Gastroesophageal sphincter (tissue), 4 donors: ENCODE measurements around the gene AKAP6. TPM values are rescaled to one million over a fixed set of nuclear protein-coding genes. Genes with fewer than 3 reads are reported as not detected.

ENCODE experiments used
- ATAC-seq: fragments of 150-250 bp; one replicate; pipeline ENCODE4 v1.9.1; 2016; ENCODE audit warnings: mild to moderate bottlenecking, moderate library complexity
- H3K27ac ChIP-seq, 4 donors: fragments of 200-600 bp; sonication (generic) in 3 of 4; 1 replicate in 3 of 4; 2 replicates in 1 of 4; pipeline ENCODE4 v1.5.1; 2016 to 2019
- H3K27me3 ChIP-seq: fragments of 200-600 bp; sonication (generic); one replicate; pipeline ENCODE4 v1.5.1; 2019
- H3K36me3 ChIP-seq, 2 donors: fragments of 200-600 bp; sonication (generic); one replicate each; pipeline ENCODE4 v1.5.1; 2019; ENCODE audit warnings: control low read depth in 1 of 2
- H3K4me1 ChIP-seq, 3 donors: fragments of 200-600 bp; sonication (generic); 1 replicate in 2 of 3; 2 replicates in 1 of 3; pipeline ENCODE4 v1.5.1; 2016 to 2019; ENCODE audit warnings: control low read depth in 2 of 3
- H3K4me3 ChIP-seq, 2 donors: fragments of 200-600 bp; sonication (generic); one replicate each; pipeline ENCODE4 v1.5.1; 2019; ENCODE audit warnings: mild to moderate bottlenecking in 1 of 2, moderate library complexity in 1 of 2
- H3K9me3 ChIP-seq, 3 donors: fragments of 200-600 bp; sonication (generic); one replicate each; pipeline ENCODE4 v1.5.1; 2017 to 2019; ENCODE audit warnings: control low read depth in 2 of 3
- EP300 ChIP-seq: sonication (generic); formaldehyde crosslinking; IDR thresholded peaks from one replicate; pipeline ENCODE4 v1.6.1; 2017; ENCODE audit warnings: antibody characterized with exemption, mild to moderate bottlenecking
- POLR2A ChIP-seq, 2 donors: fragments of 450-650 bp; IDR thresholded peaks; one replicate each; pipeline ENCODE4 v1.6.1; 2017; ENCODE audit warnings: antibody characterized with exemption in 2 of 2, mild to moderate bottlenecking in 2 of 2, moderate library complexity in 1 of 2
- POLR2AphosphoS5 ChIP-seq: sonication (generic); formaldehyde crosslinking; IDR thresholded peaks from one replicate; pipeline ENCODE4 v1.6.1; 2017; ENCODE audit warnings: antibody characterized with exemption
- WGBS, 2 donors: methylation state at CpG; one replicate each; pipeline ENCODE4 v1.1.5; 2018; ENCODE audit warnings: low coverage in 1 of 2; 5-methylcytosine and 5-hydroxymethylcytosine counted together
- total RNA-seq, 4 donors: library from RNA; depleted of rRNA; stranded (reverse); fragments of >200 nt; gene quantifications; one replicate each; pipeline ENCODE4 v1.1.0, GENCODE V29; 2016
- TF ChIP-seq, protein P1 (sequence below), 4 experiments: fragments of 200-600 bp in 2 of 4; fragments of 450-650 bp in 2 of 4; sonication (generic) in 1 of 4; IDR thresholded peaks; one replicate each; pipeline ENCODE4 v1.5.1; 2017 to 2019; ENCODE audit warnings: antibody characterized with exemption in 4 of 4, mild to moderate bottlenecking in 2 of 4, moderate library complexity in 2 of 4

AKAP6 gene
- total RNA-seq, 4 donors from 2014 or later, result 33.1 to 65.4 (median 45.0) TPM

GRCh38 chr14:32374155-32374554 lies 45.1 kb downstream of the AKAP6 start:
- Histone ChIP-seq H3K4me1 (peaks cover 0 to 14% (median 0%) of the 10 kb centered on the region in 3 donors), H3K36me3 (no peaks in the 10 kb centered on the region), H3K27ac (no peak overlapping the region), H3K4me3 (no peak overlapping the region), H3K9me3 (no peaks in the 10 kb centered on the region), H3K27me3 (no peaks in the 10 kb centered on the region)
- 55 to 63% methylated on average over 3 of the region's 3 CpGs for WGBS, 2 donors
- ATAC-seq, result no peak
- TF ChIP-seq POLR2A (IDR thresholded peaks at IDR 0.05) (no peak), POLR2AphosphoS5 (no peak), EP300 (no peak)
- TF ChIP-seq, protein P1, sequence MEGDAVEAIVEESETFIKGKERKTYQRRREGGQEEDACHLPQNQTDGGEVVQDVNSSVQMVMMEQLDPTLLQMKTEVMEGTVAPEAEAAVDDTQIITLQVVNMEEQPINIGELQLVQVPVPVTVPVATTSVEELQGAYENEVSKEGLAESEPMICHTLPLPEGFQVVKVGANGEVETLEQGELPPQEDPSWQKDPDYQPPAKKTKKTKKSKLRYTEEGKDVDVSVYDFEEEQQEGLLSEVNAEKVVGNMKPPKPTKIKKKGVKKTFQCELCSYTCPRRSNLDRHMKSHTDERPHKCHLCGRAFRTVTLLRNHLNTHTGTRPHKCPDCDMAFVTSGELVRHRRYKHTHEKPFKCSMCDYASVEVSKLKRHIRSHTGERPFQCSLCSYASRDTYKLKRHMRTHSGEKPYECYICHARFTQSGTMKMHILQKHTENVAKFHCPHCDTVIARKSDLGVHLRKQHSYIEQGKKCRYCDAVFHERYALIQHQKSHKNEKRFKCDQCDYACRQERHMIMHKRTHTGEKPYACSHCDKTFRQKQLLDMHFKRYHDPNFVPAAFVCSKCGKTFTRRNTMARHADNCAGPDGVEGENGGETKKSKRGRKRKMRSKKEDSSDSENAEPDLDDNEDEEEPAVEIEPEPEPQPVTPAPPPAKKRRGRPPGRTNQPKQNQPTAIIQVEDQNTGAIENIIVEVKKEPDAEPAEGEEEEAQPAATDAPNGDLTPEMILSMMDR (IDR thresholded peaks at IDR 0.05), result no peak

- Histone ChIP-seq H3K4me3 (no peak overlapping the region), H3K4me1 (peaks cover 0 to 14% (median 0%) of the 10 kb centered on the region in 3 donors), H3K27me3 (no peaks in the 10 kb centered on the region), H3K9me3 (no peaks in the 10 kb centered on the region), H3K27ac (no peak overlapping the region), H3K36me3 (no peaks in the 10 kb centered on the region)
- TF ChIP-seq EP300 (no peak), POLR2AphosphoS5 (no peak), POLR2A (IDR thresholded peaks at IDR 0.05) (no peak)
- TF ChIP-seq, protein P1 (IDR thresholded peaks at IDR 0.05), result no peak
- ATAC-seq, result no peak
- WGBS, 2 donors, result 63 to 75% methylated on average over 2 of the region's 2 CpGs
Observed at GRCh38 chr14:32375663-32376062, 46.6 kb downstream of the AKAP6 start.

- TF ChIP-seq EP300 (no peak), POLR2AphosphoS5 (no peak), POLR2A (IDR thresholded peaks at IDR 0.05) (no peak)
- TF ChIP-seq, protein P1 (IDR thresholded peaks at IDR 0.05), result no peak
- Histone ChIP-seq H3K36me3 (no peaks in the 10 kb centered on the region), H3K4me1 (peaks cover 0 to 14% (median 0%) of the 10 kb centered on the region in 3 donors), H3K4me3 (no peak overlapping the region), H3K27ac (no peak overlapping the region), H3K9me3 (no peaks in the 10 kb centered on the region), H3K27me3 (no peaks in the 10 kb centered on the region)
- ATAC-seq, result no peak
- 88 to 100% methylated on average over 1 to 5 of the region's 5 CpGs for WGBS, 2 donors
Observed at GRCh38 chr14:32377046-32377646, 48.0 kb downstream of the AKAP6 start.

DNA sequence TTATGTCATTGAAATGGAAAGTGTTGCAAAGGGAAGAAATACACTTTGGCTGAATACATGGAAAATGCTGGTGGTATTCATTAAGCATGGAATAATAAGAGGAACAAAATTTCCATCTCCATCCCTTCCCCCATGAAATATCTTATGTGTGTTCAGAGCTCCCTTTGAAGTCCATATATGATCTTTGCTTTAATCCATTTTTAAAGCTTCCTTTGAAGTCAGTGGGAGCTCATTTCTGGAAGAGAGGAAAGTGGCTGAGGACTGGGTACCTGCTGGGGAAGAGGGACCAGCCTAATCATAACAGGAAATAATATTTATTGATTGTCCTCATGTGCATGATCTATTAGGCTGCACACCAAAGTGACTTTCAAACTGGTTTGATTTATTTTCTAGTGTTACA lies 49.2 kb downstream of the AKAP6 start:
- no peak for TF ChIP-seq POLR2AphosphoS5
- TF ChIP-seq EP300, result no peak
- TF ChIP-seq, protein P1 (IDR thresholded peaks at IDR 0.05), result no peak
- TF ChIP-seq POLR2A (IDR thresholded peaks at IDR 0.05), result no peak
- ATAC-seq, result no peak
- no peak overlapping the region for H3K27ac ChIP-seq
- no peak overlapping the region for H3K4me3 ChIP-seq
- H3K27me3 ChIP-seq, result no peaks in the 10 kb centered on the region
- H3K9me3 ChIP-seq, result no peaks in the 10 kb centered on the region
- H3K4me1 ChIP-seq, result peaks cover 0 to 14% (median 0%) of the 10 kb centered on the region in 3 donors
- H3K36me3 ChIP-seq, result no peaks in the 10 kb centered on the region

GRCh38 chr14:32379447-32379846 lies 50.3 kb downstream of the AKAP6 start:
- H3K27ac ChIP-seq, result no peak overlapping the region
- peaks cover 0 to 14% (median 0%) of the 10 kb centered on the region in 3 donors for H3K4me1 ChIP-seq
- no peak overlapping the region for H3K4me3 ChIP-seq
- H3K9me3 ChIP-seq, result no peaks in the 10 kb centered on the region
- no peaks in the 10 kb centered on the region for H3K27me3 ChIP-seq
- no peaks in the 10 kb centered on the region for H3K36me3 ChIP-seq
- 86 to 100% methylated on average over 1 of the region's 1 CpG for WGBS, 2 donors
- TF ChIP-seq POLR2AphosphoS5, result no peak
- TF ChIP-seq EP300, result no peak
- TF ChIP-seq, protein P1 (IDR thresholded peaks at IDR 0.05), result no peak
- no peak for TF ChIP-seq POLR2A (IDR thresholded peaks at IDR 0.05)
- no peak for ATAC-seq
